CD4-positive, alpha-beta T cell treated with Interleukin-15 for 4 hours (primary cell): Measurements from ENCODE around the gene RAD1.
"Not testable (repeated sequence)": the region's sequence is repeated elsewhere in the genome, so short reads cannot be mapped to it uniquely, and the experiment has no call there.

Experiments
- DNase-seq: peaks from one replicate; pipeline ENCODE4 v3.0.0-alpha.2; 2020; ENCODE audit warnings: low spot score

RAD1 gene, protein sequence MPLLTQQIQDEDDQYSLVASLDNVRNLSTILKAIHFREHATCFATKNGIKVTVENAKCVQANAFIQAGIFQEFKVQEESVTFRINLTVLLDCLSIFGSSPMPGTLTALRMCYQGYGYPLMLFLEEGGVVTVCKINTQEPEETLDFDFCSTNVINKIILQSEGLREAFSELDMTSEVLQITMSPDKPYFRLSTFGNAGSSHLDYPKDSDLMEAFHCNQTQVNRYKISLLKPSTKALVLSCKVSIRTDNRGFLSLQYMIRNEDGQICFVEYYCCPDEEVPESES

DNA sequence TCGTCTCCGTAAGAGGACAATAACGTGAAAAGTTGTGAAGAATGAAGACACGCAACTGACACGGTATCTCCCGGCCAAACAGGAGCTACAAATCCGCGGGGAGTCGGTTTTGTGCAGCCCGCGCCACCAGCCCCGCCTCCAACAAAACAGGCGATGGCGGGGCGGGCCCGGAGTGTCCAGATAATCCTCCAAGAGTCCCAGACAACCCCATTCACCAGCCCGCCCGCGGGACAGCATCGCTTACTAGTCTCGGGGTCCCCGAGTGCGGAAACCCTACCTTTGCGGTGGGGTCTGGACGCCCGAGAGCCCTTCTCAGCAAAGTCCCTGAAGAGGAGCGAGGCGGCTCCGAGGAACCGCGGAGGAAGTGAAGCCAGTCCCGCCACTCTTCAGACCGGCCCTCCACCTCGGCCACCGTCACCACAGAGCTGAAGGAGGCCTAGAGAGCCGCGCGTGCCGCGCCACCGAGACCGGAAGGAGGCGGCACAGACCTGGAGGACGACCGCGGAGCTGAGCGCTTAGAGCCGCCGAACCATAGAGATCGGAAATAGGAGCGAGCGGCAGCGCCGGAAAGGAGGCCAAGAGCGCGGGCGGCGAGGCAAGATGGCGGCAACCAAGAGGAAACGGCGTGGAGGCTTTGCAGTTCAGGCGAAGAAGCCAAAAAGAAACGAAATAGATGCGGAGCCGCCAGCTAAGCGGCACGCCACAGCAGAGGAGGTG lies at the start of gene RAD1, which contains the start of gene BRIX1:
Gene RAD1, minus strand, starts transcription at position 366 of the 717 bp plus-strand sequence. CDS start 612 bp downstream, outside the sequence.
Gene BRIX1, plus strand, starts transcription at position 573 of the 717 bp plus-strand sequence. Its CDS starts 28 bp downstream, at position 601.
- DNase-seq = peak; percentile 94

DNA sequence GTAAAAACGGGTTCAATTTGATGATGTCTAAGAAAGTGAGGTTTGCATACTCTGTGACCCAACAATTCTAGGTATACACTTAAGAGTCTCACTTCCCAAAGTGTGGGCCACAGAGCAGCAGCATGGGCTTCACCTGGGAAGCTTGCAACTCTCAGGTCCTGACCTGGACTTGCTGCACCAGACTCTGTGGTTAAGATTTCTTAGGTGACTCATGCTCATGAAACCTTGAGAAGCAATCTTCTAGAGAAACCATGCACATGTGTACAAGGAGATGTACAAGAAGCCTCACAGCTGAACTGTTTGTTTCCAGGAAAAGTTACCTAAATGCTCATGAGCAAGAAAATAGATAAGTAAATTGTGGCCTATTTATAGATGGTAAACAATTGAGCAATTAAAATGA lies 44.0 kb upstream of the RAD1 start:
- peak; percentile 11 for DNase-seq

DNA sequence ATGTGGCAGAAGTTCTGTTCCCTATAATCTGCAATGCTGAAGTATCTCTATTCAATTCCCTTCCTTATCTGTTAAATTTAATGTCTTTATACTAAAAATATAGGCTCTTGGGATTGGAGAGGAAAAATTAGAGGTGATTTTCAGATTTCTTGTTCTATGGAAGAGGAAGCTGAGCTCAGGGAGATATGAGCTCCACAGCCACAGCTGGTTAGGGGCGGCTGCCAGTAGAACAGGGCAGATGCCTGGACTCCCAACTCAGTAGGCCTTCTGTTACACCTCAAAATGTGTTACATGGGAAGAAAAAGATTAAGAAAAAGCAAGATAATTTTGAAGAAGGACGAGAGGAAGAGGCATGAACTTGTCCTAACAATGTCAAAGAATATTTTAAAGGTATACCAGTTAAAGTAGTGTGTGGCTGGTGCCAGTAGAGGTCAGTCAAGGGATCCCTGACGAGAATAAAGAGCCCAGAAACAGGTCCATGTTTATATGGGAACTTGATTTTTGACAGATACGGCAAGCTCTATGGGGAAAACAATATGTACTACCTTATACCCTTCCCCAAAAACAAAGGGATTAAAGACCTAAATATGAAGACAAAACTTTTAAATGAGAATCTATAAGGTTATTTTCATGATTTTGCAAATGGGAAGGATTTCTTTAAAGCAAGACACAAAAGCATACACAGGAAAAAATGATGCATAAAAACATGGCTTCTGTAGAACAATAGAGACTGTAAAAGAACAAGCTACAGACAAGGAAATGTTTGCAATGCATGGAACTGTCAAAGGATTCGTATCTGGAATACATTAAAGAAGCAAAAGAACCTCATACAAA lies 42.8 kb upstream of the RAD1 start:
- peak; percentile 13 for DNase-seq

DNA sequence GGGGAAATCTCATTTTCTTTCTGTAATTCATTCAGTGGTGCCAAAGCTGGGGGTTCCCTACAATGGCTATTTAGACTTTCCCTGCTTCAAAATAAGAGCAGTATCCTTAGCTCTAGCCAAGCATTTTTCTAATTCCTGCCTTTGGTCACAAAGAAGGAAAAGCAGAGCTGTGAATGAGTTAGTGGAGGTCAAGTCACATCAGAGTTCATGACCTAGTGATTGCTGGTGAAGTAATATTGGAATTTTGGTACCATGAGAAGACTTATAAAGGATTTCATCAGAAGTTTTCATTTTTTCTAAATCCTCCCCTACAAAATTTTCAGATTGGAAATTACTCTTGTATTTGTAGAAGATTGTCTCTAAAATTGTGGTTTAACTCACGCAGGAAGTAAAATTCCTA lies 42.0 kb upstream of the RAD1 start:
- DNase-seq = no peak

DNA sequence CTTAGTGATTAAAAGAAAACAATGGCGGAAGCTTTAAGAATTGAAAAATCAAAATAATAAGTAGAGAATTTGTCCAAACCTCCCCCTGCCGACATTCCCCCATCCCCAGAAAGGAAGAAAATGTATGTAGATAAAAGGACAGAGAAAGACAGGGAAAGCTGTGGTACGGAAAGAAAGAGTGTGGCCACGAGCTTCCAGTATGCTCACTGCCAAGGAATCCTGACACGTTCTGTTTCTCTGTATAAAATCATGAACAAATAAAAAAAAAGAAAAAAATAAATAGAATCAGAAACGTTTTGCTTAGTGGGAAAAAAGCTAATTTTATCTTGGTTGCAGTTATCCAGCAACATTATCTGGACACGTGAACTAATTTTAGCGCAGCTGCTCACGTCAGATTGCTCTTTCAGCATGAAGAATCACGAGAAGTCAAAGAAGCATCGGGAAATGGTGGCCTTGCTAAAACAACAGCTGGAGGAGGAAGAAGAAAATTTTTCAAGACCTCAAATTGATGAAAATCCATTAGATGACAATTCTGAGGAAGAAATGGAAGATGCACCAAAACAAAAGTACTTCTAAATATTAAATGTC lies 29.2 kb upstream of the RAD1 start:
- no peak for DNase-seq

DNA sequence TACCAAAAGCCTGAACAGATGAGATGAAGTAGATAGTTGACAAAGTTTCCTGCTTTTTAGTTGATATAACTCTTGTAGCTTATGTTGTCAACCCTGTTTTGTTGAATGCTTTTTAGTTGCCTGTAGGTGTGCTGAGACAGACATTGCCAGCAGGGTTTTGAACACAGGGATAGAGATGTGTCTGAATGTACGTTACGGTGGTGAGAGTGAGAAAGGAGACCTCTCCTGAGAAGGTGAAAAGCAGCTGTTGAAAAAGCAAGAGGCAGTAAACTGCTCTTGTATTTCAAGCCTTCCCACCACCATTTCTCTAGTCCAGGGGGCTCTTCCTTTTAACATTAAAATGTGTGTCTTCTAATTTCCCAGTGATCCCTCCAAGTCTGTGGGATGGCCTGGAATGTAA lies 28.7 kb upstream of the RAD1 start:
- no peak for DNase-seq

DNA sequence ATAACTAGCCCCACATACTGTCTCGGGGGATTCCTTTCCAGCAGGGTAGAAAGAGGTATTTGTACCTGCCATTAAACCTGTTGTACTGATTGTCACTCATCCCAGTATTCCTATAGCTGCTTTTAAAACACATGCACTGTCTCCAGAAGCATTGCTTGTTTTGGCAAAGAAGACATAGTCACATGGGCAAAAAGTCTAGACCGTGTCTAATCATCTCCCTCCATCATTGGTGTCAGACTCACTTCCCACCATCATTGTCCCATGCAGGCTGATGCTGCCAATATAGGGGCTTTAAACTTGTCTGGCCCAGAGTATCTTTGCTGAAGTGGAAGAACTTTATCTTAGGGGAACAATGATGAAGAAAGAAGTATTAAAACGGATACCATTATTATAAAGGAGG lies 26.6 kb upstream of the RAD1 start:
- no peak for DNase-seq

DNA sequence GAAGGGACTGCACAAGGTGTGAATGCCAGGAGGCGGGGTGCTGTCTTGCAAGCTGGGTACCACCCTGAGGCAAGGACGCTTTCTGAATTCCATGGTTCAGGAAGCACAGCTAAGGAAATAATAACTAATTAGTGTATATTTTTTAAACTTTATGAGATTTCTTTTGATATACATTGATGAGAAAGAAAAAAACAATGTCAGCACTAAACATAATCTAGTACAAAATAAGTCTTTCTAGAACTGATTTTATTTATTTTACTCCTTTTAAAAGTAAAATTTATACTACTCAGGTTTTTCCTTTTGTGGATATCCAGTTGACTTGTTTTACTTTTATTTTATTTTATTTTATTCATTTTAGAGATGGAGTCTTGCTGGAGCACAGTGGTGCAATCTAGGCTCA lies 17.6 kb upstream of the RAD1 start:
- no peak for DNase-seq

DNA sequence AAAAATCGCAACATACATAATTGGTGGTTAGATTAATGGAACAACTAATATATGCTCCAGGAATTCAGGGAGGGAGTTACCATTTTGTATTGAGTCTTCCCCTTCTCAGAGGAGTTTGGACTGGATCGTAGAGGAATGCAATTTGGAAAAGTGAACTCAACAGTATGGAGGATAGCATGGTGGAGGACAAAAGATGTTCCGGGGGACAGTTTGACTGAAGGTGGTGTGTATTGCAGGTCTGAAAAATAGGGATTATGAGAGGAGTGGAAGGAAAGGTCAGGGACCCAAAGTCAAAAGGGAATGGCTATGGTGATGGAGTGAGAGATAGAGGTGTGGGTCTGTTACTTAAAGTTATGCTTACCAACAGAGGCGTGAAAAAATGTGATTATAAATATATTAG lies 15.6 kb upstream of the RAD1 start:
- no peak for DNase-seq

DNA sequence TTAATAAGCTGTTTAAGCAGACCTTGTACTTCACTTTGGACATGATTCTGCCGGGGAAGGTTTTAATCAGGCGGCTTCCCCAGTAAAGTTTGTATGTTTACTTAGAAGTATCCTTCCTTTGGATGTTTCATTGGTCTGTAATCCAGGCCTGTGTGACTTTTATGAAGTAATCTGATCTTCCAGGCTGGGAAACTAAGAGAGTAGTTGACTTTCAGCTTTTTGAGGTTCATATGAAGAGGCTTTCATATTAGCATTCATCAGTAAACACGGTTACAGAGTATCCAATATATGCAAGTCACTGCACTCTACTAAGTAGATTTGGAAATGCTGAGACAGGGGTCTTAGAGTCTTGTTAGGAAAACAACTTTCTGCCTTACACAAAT lies 15.1 kb upstream of the RAD1 start:
- DNase-seq = no peak

DNA sequence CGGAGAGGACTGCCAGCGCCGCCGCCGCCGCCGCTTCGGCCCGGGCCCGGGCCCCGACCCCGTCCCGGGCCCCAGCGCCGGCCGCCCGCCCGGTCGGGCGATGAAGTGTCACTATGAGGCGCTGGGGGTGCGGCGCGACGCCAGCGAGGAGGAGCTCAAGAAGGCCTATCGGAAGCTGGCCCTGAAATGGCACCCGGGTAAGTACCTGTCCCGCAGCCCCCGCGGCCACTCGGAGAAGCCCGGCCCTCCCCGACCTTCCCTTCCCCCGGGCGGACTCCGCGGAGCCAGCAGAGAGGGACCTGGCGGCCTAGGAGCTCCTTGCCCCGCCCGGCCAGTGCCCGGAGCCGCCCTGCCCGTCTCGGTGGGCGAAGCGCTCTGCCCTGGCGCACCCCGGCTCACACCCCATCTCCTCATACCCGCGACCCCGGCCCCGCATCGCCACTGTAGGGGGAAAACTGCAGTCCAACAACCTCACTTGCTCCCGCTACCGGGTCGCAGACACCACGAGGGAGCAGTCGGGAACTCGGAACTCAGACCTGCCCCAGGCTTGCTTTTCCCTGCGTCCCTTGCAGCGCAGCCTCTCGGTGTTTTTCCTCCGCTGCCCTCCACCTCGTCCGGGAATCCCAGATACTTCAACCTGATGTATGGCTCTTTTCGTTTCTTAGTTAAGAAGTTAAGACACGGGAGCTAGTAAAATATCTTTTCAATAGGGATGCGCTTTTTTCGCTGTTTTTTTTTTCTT lies 14.6 kb upstream of the RAD1 start:
- DNase-seq = peak; percentile 77

DNA sequence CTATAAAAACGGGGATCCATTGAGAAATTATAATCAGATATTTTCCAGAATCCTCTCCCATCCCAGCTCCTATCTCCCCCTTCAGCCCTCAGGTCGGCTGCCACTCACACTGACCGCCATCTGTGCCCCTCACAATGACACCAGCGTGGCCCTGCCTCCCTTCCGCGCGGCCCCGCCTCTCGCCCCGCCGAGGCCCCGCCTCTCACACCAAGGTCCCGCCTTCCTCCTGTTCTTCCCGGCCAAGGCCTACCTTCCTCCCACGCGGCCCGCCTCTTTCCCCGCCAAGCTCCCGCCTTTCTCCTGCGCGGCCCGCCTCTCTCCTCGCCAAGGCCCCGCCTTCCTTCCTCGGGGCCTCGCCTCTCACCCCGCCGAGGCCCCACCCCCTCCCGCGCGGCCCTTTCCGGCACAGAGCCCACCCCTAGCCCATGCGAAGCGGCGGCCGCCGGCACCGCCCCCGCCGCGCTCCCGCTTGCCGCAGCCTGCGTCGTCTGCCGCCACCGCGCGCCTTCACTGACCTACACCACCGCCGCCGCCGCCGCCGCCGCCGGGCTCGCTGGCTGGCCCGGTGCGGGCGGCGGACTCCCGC lies 13.9 kb upstream of the RAD1 start, which contains the start of gene DNAJC21:
Gene DNAJC21, plus strand, starts transcription at position 426 of the 586 bp plus-strand sequence. CDS start 261 bp downstream, outside the sequence.
- peak; percentile 97 for DNase-seq

DNA sequence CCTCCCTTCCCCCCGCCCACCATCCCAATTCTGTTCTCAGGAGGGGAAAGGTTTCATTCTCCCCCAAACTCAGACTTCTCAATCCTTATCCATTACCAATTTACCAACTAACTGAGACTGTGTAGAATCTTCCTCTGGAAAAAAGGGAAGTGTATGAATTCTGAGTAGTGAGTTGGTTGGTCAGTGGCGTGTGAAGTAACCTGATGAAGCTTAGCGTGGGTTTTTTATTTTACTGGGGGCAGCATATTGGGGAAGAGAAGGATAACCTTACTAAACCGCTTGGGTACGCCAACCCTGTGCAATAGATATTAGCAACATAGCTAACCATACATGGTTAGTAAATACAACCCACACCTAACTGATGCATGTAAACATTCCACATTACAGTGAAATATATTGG lies 13.0 kb upstream of the RAD1 start:
- DNase-seq = no peak

DNA sequence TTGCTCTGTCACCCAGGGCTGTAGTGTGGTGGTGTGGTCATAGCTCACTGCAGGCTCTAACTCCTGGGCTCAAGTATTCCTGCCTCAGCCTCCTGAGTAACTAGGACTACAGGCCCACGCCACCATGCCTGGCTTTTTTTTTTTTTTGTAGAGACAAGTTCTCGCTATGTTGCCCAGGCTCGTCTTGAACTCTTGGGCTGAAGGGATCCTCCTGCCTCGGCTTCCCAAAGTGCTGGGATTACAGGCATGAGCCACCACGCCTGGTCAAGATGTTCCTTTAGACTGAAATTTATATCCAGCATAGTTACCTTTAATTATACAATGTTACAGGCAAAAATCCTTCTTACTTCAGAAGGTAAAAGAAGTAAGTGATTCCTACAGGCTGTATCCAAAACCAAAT lies 12.5 kb upstream of the RAD1 start:
- no peak for DNase-seq

DNA sequence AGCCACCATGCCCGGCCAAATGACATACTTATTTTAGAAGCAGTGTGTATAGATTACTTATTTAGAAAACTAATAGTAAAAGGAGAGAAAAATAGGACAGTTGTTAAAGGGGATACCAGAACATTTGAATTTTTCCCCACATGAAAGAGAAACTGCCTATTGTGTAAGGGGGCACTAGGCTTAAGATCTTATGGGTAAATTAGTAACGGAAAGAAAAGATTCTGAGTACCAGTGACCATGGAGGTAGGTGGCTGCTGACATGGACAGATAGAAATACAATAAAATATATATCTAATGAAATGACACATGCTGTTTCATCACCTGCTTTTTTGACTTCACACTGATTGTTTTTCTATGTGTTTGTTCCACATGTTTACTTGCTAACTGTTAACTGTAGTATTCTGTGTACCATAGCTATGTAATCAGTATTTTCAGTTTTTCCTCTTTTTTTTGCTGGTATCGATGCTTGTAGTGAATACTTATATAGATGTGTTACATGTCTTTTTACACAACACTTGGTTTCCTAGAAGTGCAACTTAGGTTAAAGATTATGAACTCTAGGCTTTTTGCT lies 11.1 kb upstream of the RAD1 start:
- no peak for DNase-seq

DNA sequence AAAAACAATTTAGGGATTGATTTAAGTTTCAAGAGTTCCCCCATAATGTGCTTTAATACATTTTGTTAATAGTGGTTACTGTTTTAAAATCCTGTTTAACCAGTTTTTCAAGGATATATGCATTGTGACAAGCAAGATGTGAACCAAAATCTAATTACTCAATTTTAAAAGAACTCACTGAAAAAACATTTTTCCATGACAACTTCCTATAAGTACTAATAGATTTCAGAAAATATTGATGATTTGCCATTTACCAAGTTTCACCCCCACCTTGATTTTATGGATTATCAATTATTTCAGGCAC lies 9.1 kb upstream of the RAD1 start:
- DNase-seq = no peak

DNA sequence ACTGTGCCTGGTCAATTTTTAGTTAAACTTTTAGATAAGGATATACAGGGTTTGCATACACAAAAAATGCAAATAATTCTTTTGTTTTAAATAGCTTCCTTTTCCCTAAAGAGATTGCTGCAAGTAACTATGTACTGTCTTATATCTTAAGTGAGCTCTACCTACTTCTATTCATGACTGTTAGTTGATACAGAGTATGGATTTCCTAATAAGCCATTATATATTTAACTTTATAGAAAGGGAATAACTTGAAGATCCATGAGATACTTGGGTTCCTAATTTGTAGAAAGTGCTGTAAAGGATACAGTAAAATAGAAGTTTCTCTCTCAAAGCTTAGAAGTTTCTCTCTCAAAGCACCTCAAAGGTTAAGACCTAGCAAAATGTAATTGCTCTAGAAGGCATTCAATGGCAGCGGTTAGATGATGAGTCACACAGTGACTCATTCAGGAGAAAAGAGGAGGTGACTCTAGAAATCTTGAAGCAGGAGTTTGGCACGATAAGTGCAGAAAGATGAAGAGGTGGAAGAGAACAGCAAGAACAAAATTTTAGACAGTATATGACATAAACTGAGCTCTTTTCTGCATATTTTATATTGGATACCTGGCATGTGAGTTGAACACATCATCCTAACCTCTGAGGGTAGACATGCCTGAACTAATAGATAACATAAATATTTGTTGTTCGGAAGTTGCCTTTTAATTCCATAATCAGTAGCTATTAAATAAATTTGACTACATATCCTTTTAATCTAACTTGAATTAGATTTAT lies 8.6 kb upstream of the RAD1 start:
- DNase-seq = peak; percentile 56

DNA sequence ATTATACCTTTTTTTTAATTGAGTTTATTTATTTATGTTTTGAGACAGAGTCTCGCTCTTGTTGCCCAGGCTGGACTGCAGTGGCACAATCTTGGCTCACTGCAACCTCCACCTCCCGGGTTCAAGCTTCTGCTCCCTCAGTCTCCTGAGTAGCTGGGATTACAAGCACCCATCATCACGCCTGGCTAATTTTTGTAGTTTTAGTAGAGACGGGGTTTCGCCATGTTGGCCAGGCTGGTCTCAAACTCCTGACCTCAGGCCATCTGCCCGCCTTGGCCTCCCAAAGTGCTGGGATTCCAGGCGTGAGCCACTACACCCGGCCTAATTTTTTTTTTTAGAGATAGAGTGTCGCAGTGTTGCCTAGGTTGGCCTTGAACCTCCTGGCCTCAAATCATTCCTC lies 8.0 kb upstream of the RAD1 start:
- DNase-seq = not testable (repeated sequence)

DNA sequence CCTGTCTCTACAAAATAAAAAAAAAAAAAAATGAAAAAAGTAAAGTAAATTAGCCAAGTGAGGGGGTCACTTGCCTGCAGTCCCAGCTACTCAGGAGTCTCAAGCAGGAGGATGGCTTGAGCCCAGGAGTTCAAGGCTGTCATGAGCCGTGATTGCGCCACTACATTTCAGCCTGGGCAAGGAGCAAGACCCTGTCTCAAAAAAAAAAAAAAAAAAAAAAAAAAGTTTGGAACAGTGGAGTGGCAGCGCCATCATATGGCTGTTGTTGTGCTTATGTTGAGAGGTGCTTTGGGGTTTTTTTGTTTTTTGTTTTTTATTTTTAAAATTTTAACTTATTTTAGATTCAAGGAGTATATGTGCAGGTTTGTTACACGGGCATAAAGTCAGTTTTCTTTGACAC lies 3.8 kb upstream of the RAD1 start:
- DNase-seq = no peak

DNA sequence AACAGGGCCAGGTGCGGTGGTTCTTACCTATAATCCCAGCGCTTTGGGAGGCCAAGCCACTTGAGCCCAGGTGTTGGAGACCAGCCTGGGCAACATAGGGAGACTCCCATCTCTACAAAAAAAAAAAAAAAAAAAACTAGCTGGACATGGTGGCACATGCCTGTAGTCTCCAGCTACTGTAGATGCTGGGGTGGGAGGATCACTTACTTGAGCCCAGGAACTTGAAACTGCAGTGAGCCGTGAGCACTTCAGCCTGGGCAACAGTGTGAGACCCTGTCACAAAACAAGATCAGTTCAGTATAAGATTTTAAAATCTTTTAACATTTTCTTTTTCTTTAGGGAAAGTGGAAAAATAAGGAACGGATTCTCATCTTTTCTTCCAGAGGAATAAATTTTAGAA lies 2.7 kb upstream of the RAD1 start:
- no peak for DNase-seq
